PFSK-1 (cell line): ENCODE measurements around the gene C3.

Experiments used
- FOXP2 ChIP-seq: optimal IDR thresholded peaks from 2 replicates; pipeline ENCODE3; 2011; ENCODE audit warnings: borderline replicate concordance, control low read depth, inconsistent platforms; ENCODE audit not compliant: insufficient read depth; ENCODE audit errors: extremely low read length, extremely low read depth
- POLR2AphosphoS5 ChIP-seq: IDR thresholded peaks from 2 replicates; pipeline ENCODE4 v1.6.1; 2012; ENCODE audit warnings: low read depth, mild to moderate bottlenecking, control low read depth, low read length, moderate library complexity
- SIN3A ChIP-seq: IDR thresholded peaks from 2 replicates; pipeline ENCODE4 v1.6.1; 2012; ENCODE audit warnings: mild to moderate bottlenecking, low read length, moderate library complexity, borderline replicate concordance; ENCODE audit not compliant: insufficient read depth
- TAF1 ChIP-seq: IDR thresholded peaks from 2 replicates; pipeline ENCODE4 v1.6.1; 2012; ENCODE audit warnings: low read length, control low read depth, borderline replicate concordance; ENCODE audit not compliant: insufficient read depth
- TF ChIP-seq, protein P1 (sequence below), 2 experiments: IDR thresholded peaks; 2 replicates each; pipeline versions ENCODE4 v1.6.1 to v1.8.0; 2011 to 2012; ENCODE audit warnings: low read depth in 2 of 2, low read length in 2 of 2, control low read depth in 1 of 2, inconsistent platforms in 1 of 2, mild to moderate bottlenecking in 1 of 2, moderate library complexity in 1 of 2; ENCODE audit not compliant: insufficient read depth in 1 of 2

DNA sequence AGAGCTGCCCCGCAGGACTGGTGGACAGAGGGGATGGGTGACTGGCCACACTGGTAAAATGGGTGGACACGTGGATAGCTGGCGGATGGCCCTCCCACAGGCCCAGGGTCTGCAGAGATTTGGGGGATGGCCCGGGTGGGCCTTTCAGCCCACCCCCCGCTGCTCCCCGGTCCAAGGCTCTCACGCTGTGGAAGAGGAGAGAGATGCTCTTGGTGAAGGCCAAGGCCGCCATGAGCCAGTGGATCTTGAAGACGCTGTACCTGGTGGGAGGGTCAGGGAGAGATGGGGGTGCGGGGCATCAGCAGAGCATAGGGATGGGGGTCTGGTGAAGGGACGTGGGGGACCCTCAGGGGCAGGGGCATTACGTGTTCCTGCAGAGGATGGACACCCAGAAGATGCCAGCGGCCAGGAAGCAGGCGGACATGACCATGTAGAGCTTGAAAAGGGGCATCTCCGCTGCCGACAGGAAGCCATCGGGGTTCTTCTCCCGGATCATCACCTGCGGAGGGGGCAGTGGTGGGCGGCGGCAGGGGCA lies 12.4 kb upstream of the C3 start:
- TF ChIP-seq POLR2AphosphoS5 (no peak), TAF1 (no peak), FOXP2 (no peak), SIN3A (no peak)
- TF ChIP-seq, protein P1, sequence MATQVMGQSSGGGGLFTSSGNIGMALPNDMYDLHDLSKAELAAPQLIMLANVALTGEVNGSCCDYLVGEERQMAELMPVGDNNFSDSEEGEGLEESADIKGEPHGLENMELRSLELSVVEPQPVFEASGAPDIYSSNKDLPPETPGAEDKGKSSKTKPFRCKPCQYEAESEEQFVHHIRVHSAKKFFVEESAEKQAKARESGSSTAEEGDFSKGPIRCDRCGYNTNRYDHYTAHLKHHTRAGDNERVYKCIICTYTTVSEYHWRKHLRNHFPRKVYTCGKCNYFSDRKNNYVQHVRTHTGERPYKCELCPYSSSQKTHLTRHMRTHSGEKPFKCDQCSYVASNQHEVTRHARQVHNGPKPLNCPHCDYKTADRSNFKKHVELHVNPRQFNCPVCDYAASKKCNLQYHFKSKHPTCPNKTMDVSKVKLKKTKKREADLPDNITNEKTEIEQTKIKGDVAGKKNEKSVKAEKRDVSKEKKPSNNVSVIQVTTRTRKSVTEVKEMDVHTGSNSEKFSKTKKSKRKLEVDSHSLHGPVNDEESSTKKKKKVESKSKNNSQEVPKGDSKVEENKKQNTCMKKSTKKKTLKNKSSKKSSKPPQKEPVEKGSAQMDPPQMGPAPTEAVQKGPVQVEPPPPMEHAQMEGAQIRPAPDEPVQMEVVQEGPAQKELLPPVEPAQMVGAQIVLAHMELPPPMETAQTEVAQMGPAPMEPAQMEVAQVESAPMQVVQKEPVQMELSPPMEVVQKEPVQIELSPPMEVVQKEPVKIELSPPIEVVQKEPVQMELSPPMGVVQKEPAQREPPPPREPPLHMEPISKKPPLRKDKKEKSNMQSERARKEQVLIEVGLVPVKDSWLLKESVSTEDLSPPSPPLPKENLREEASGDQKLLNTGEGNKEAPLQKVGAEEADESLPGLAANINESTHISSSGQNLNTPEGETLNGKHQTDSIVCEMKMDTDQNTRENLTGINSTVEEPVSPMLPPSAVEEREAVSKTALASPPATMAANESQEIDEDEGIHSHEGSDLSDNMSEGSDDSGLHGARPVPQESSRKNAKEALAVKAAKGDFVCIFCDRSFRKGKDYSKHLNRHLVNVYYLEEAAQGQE (IDR thresholded peaks at IDR 0.05; ENCODE audit: insufficient read depth in 1 of 2, low read depth in 2 of 2, low read length in 2 of 2) = no peak
